Right ventricle myocardium superior (tissue), 1 donor: Measurements from ENCODE around the gene RAB40C. TPM values are rescaled to one million over a fixed set of nuclear protein-coding genes. Genes with fewer than 3 reads are reported as not detected.
A peak's percentile ranks its signal among the peaks of the same experiment; 100 is the strongest.
"Not testable (repeated sequence)": the region's sequence is repeated elsewhere in the genome, so short reads cannot be mapped to it uniquely, and the experiment has no call there.

Source experiments
- ATAC-seq: fragments of 200-7000 bp; cut with Tn5 transposase; one replicate; pipeline ENCODE4 v1.9.1; 2020; ENCODE audit warnings: mild to moderate bottlenecking; ENCODE audit not compliant: poor library complexity
- DNase-seq: peaks from one replicate; pipeline ENCODE4 v3.0.0-alpha.2; 2020
- intact Hi-C: fragments of 100-400 bp; cut with DNase I; formaldehyde crosslinking; loops from one replicate; pipeline ENCODE4 v1.11.2; 2022
- total RNA-seq: library from RNA; stranded (reverse); fragmentation: NEBNext Ultra II Directional; extraction: Animal tissue kit (Norgen Biotek cat#: 25700); gene quantifications from one replicate; pipeline ENCODE4 v1.2.1, GENCODE V29; 2021
- donor health status: DM: no; HTN: yes; CAD: no; lungs with severe emphysema.

RAB40C gene
- total RNA-seq, 1 donor from 2014 or later: 11.0 TPM

GRCh38 chr16:597655-598054 lies 7.8 kb downstream of the RAB40C start:
- DNase-seq, ATAC-seq, intact Hi-C loops: not testable (repeated sequence)

- ATAC-seq (no peak), DNase-seq (no peak)
- intact Hi-C loops: no loop called here
Observed at GRCh38 chr16:598823-599739, 9.2 kb downstream of the RAB40C start.

GRCh38 chr16:600781-601180 lies 10.9 kb downstream of the RAB40C start:
- no peak for DNase-seq

GRCh38 chr16:603933-604332 lies 14.1 kb downstream of the RAB40C start:
- intact Hi-C loops: no loop called here
- no peak for ATAC-seq

More at GRCh38 chr16:600781-601180, 10.9 kb downstream of the RAB40C start:
- intact Hi-C loops: no loop called here
- ATAC-seq: no peak

GRCh38 chr16:606656-607307 lies 16.9 kb downstream of the RAB40C start:
- DNase-seq (no peak), ATAC-seq (no peak)
- intact Hi-C loops: no loop called here

More at GRCh38 chr16:603933-604332, 14.1 kb downstream of the RAB40C start:
- DNase-seq: no peak

GRCh38 chr16:608019-608418 lies 18.2 kb downstream of the RAB40C start:
- DNase-seq (no peak), ATAC-seq (no peak)
- intact Hi-C loops: no loop called here

GRCh38 chr16:609316-609715 lies 19.4 kb downstream of the RAB40C start:
- DNase-seq: no peak
- no peak for ATAC-seq
- intact Hi-C loops: no loop called here

- ATAC-seq (no peak), DNase-seq (no peak)
- intact Hi-C loops: no loop called here
Observed at GRCh38 chr16:609984-610383, 20.1 kb downstream of the RAB40C start.

- DNase-seq: no peak
- peak; percentile 65 for ATAC-seq
- intact Hi-C loops: no loop called here
Observed at GRCh38 chr16:610513-611381, 20.9 kb downstream of the RAB40C start.

GRCh38 chr16:615122-615521 lies 25.3 kb downstream of the RAB40C start:
- ATAC-seq (no peak), DNase-seq (no peak)
- intact Hi-C loops: no loop called here

- intact Hi-C loops: no loop called here
- ATAC-seq (no peak), DNase-seq (no peak)
Observed at GRCh38 chr16:616733-617586, 27.1 kb downstream of the RAB40C start.

GRCh38 chr16:617855-618254 lies 28.0 kb downstream of the RAB40C start:
- intact Hi-C loops: no loop called here
- DNase-seq: no peak

GRCh38 chr16:619476-620100 lies 29.7 kb downstream of the RAB40C start:
- no peak for ATAC-seq
- intact Hi-C loops: no loop called here

More at GRCh38 chr16:617855-618254, 28.0 kb downstream of the RAB40C start:
- ATAC-seq: no peak

GRCh38 chr16:620700-621525 lies 31.0 kb downstream of the RAB40C start:
- DNase-seq: no peak
- ATAC-seq: no peak
- intact Hi-C loops: no loop called here

More at GRCh38 chr16:619476-620100, 29.7 kb downstream of the RAB40C start:
- DNase-seq: no peak

GRCh38 chr16:621526-622105 lies 31.8 kb downstream of the RAB40C start:
- DNase-seq (no peak), ATAC-seq (no peak)
- intact Hi-C loops: no loop called here

- intact Hi-C loops: no loop called here
- DNase-seq (no peak), ATAC-seq (no peak)
Observed at GRCh38 chr16:622920-623280, 33.0 kb downstream of the RAB40C start.
